ENCODE measurements around the gene GALNT14.

DNA sequence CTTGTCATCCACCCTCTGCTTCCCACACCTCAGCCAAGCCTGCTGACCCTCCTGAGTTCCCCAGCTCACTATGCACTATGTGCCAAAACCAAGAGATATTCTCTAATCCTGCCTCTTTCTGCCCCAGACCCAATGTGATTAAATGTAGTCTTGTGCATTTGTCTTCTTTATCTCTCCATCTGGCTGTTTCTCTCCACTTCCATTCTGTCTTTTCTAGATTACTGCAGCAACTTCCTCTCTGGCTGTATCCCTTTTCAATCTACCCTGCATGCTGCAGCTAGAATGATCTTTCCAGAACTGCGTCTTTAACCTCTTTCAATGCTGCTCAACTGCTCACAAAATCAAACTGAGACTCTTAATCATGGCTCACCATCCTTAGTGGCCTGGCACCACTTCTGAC lies 164.1 kb downstream of the GALNT14 start:
- no peak for TF ChIP-seq EZH2 (optimal IDR thresholded peaks at IDR 0.05; ENCODE audit: low read depth, low read length)
- TF ChIP-seq, protein P1, sequence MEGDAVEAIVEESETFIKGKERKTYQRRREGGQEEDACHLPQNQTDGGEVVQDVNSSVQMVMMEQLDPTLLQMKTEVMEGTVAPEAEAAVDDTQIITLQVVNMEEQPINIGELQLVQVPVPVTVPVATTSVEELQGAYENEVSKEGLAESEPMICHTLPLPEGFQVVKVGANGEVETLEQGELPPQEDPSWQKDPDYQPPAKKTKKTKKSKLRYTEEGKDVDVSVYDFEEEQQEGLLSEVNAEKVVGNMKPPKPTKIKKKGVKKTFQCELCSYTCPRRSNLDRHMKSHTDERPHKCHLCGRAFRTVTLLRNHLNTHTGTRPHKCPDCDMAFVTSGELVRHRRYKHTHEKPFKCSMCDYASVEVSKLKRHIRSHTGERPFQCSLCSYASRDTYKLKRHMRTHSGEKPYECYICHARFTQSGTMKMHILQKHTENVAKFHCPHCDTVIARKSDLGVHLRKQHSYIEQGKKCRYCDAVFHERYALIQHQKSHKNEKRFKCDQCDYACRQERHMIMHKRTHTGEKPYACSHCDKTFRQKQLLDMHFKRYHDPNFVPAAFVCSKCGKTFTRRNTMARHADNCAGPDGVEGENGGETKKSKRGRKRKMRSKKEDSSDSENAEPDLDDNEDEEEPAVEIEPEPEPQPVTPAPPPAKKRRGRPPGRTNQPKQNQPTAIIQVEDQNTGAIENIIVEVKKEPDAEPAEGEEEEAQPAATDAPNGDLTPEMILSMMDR (IDR thresholded peaks at IDR 0.05; ENCODE audit: low read length): no peak
